Measurements from ENCODE around the gene MATR3.

- TF ChIP-seq CTCF (conservative IDR thresholded peaks at IDR 0.05; ENCODE audit: low read depth, low read length) (peak; percentile 43), POLR2A (IDR thresholded peaks at IDR 0.05; ENCODE audit: low read depth, low read length) (no peak; the same call in 1 of the 2 replicates), USF2 (IDR thresholded peaks at IDR 0.05; ENCODE audit: low read depth, low read length) (no peak), SMC3 (IDR thresholded peaks at IDR 0.05; ENCODE audit: low read depth, low read length) (0 out of 2 replicates have a peak, but pooled peaks have one; percentile 7), CHD1 (IDR thresholded peaks at IDR 0.05; ENCODE audit: low read depth, low read length) (no peak), RFX5 (IDR thresholded peaks at IDR 0.05; ENCODE audit: low read depth, low read length) (no peak), MAZ (IDR thresholded peaks at IDR 0.05; ENCODE audit: borderline replicate concordance, low read depth, low read length) (peak; percentile 63; the same call in 1 of the 2 replicates), RCOR1 (IDR thresholded peaks at IDR 0.05; ENCODE audit: insufficient replicate concordance, low read length) (no peak), RAD21 (IDR thresholded peaks at IDR 0.05; ENCODE audit: low read length) (no peak; the same call in 1 of the 2 replicates), FOS (IDR thresholded peaks at IDR 0.05; ENCODE audit: low read depth, low read length) (no peak), CEBPB (IDR thresholded peaks at IDR 0.05; ENCODE audit: low read depth, low read length) (no peak), BHLHE40 (IDR thresholded peaks at IDR 0.05; ENCODE audit: low read depth, low read length) (no peak; the same call in 1 of the 2 replicates)
These were observed 1.0 kb downstream of the MATR3 start for GRCh38 chr5:139294374-139295165.

Data from IMR-90 (cell line).